K562 (cell line): Measurements from ENCODE around the gene MYO5C. TPM values are rescaled to one million over a fixed set of nuclear protein-coding genes. Genes with fewer than 3 reads are reported as not detected.

Experiments used
- MEF2D ChIP-seq: conservative IDR thresholded peaks from 2 replicates; pipeline ENCODE4 v1.6.1; 2016; ENCODE audit warnings: low read depth, missing genetic modification characterization, missing compliant biosample characterization
- polyA plus RNA-seq, 8 experiments: library from polyadenylated mRNA; depleted of rRNA in 4 of 8; stranded (reverse) in 5 of 8; unstranded in 3 of 8; fragments of >200 nt; fragmentation: Nextera tagmentation in 2 of 8; fragmentation: Illumina TruSeq in 1 of 8; extraction: Ambion mirVana in 2 of 8; extraction: Trizol in 1 of 8; gene quantifications; 2 replicates each; pipeline versions ENCODE4 v1.2.1 to v1.2.3, GENCODE V29; 2011 to 2014; ENCODE audit warnings: inconsistent platforms in 1 of 8, missing spikeins in 1 of 8
- total RNA-seq, 7 experiments: library from RNA; depleted of rRNA in 6 of 7; stranded (reverse); fragments of >200 nt in 6 of 7; fragmentation: Illumina TruSeq in 2 of 7; extraction: Trizol in 2 of 7; gene quantifications; 2 replicates each; pipeline versions ENCODE4 v1.2.1 to v1.2.3, GENCODE V29; 2011 to 2021; ENCODE audit warnings: low replicate concordance in 1 of 7
- TF ChIP-seq, protein P1 (sequence below): fragments of 200-600 bp; sonication (generic); IDR thresholded peaks from one replicate; pipeline ENCODE4 v1.6.1; 2012; ENCODE audit warnings: mild to moderate bottlenecking, low read depth, low read length, inconsistent platforms

The MYO5C gene
- total and polyA plus RNA-seq, 9 of the 15 experiments (the other 6 are each of a cell fraction or from before 2014, with no cell fraction given): 0.01 to 0.24 TPM; not detected in 7

DNA sequence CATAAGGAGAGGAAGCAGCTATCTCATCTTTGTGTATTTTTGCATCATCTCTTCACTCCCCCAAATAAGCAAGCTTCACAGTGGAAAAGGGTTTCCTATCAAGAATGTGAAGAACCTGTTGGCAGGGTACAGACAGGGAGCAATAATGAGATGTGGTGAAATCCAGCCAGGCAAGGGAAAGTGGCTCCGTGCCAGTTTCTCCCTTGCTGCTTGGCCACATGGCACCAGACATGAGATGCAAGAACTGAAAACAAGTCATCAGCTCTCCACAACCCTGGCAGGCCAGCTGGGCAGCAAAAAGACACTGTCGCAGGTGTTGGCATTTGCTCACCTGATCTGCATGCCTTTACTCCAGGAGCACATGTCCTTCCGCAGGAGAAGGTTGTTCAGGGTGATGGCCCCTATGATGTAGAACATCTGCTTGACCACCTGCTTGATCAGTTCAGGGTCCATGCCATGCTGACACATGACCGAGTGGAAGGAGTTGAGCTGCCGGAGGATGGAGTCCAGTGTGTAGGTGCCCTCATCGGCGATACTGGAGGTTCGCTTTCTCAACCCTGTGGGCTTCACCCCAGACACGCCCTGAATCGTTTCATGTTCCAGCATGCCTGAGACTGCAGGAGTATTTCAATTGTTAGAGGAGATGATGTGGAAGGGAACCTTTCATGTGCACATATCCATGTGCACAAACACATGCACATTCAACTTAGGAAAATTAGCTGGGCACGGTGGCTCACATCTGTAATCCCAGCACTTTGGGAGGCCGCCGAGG lies 23.3 kb upstream of the MYO5C start (continued):
- TF ChIP-seq, protein P1, sequence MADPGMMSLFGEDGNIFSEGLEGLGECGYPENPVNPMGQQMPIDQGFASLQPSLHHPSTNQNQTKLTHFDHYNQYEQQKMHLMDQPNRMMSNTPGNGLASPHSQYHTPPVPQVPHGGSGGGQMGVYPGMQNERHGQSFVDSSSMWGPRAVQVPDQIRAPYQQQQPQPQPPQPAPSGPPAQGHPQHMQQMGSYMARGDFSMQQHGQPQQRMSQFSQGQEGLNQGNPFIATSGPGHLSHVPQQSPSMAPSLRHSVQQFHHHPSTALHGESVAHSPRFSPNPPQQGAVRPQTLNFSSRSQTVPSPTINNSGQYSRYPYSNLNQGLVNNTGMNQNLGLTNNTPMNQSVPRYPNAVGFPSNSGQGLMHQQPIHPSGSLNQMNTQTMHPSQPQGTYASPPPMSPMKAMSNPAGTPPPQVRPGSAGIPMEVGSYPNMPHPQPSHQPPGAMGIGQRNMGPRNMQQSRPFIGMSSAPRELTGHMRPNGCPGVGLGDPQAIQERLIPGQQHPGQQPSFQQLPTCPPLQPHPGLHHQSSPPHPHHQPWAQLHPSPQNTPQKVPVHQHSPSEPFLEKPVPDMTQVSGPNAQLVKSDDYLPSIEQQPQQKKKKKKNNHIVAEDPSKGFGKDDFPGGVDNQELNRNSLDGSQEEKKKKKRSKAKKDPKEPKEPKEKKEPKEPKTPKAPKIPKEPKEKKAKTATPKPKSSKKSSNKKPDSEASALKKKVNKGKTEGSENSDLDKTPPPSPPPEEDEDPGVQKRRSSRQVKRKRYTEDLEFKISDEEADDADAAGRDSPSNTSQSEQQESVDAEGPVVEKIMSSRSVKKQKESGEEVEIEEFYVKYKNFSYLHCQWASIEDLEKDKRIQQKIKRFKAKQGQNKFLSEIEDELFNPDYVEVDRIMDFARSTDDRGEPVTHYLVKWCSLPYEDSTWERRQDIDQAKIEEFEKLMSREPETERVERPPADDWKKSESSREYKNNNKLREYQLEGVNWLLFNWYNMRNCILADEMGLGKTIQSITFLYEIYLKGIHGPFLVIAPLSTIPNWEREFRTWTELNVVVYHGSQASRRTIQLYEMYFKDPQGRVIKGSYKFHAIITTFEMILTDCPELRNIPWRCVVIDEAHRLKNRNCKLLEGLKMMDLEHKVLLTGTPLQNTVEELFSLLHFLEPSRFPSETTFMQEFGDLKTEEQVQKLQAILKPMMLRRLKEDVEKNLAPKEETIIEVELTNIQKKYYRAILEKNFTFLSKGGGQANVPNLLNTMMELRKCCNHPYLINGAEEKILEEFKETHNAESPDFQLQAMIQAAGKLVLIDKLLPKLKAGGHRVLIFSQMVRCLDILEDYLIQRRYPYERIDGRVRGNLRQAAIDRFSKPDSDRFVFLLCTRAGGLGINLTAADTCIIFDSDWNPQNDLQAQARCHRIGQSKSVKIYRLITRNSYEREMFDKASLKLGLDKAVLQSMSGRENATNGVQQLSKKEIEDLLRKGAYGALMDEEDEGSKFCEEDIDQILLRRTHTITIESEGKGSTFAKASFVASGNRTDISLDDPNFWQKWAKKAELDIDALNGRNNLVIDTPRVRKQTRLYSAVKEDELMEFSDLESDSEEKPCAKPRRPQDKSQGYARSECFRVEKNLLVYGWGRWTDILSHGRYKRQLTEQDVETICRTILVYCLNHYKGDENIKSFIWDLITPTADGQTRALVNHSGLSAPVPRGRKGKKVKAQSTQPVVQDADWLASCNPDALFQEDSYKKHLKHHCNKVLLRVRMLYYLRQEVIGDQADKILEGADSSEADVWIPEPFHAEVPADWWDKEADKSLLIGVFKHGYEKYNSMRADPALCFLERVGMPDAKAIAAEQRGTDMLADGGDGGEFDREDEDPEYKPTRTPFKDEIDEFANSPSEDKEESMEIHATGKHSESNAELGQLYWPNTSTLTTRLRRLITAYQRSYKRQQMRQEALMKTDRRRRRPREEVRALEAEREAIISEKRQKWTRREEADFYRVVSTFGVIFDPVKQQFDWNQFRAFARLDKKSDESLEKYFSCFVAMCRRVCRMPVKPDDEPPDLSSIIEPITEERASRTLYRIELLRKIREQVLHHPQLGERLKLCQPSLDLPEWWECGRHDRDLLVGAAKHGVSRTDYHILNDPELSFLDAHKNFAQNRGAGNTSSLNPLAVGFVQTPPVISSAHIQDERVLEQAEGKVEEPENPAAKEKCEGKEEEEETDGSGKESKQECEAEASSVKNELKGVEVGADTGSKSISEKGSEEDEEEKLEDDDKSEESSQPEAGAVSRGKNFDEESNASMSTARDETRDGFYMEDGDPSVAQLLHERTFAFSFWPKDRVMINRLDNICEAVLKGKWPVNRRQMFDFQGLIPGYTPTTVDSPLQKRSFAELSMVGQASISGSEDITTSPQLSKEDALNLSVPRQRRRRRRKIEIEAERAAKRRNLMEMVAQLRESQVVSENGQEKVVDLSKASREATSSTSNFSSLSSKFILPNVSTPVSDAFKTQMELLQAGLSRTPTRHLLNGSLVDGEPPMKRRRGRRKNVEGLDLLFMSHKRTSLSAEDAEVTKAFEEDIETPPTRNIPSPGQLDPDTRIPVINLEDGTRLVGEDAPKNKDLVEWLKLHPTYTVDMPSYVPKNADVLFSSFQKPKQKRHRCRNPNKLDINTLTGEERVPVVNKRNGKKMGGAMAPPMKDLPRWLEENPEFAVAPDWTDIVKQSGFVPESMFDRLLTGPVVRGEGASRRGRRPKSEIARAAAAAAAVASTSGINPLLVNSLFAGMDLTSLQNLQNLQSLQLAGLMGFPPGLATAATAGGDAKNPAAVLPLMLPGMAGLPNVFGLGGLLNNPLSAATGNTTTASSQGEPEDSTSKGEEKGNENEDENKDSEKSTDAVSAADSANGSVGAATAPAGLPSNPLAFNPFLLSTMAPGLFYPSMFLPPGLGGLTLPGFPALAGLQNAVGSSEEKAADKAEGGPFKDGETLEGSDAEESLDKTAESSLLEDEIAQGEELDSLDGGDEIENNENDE: no peak
- TF ChIP-seq MEF2D (tag): no peak
